NCI-H774 (cell line): Measurements from ENCODE around the gene GZMB.
"Not testable (repeated sequence)": the region's sequence is repeated elsewhere in the genome, so short reads cannot be mapped to it uniquely, and the experiment has no call there.

Experiments
- DNase-seq: peaks from one replicate; lab custom pipeline; 2025; lab: John Stamatoyannopoulos, UW

Gene GZMB

DNA sequence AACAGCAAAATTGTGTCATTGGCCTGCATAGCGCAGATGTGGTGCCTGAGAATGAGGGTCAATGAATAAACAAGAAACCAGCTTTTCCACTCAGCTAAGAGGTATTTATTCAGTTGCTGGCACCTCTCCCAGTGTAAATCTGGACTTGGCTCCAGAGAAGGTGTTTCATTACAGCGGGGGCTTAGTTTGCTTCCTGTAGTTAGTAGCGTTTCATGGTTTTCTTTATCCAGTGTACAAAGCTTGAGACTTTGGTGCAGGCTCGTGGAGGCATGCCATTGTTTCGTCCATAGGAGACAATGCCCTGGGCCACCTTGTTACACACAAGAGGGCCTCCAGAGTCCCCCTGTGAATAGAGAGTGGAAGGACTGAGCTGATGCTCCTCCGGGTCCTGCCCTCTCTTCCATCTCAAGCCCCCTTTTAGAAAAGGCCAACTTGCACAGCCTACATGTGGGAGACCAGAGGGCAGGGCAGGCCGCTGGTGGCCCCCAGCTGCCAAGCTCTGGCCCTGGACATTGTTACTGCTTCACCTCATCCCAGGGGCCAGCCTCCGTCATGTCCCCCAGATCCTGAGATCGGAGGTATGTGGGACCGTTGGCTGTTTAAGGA, 3.0 kb downstream of the GZMB start:
- peak; percentile 64 for DNase-seq

DNA sequence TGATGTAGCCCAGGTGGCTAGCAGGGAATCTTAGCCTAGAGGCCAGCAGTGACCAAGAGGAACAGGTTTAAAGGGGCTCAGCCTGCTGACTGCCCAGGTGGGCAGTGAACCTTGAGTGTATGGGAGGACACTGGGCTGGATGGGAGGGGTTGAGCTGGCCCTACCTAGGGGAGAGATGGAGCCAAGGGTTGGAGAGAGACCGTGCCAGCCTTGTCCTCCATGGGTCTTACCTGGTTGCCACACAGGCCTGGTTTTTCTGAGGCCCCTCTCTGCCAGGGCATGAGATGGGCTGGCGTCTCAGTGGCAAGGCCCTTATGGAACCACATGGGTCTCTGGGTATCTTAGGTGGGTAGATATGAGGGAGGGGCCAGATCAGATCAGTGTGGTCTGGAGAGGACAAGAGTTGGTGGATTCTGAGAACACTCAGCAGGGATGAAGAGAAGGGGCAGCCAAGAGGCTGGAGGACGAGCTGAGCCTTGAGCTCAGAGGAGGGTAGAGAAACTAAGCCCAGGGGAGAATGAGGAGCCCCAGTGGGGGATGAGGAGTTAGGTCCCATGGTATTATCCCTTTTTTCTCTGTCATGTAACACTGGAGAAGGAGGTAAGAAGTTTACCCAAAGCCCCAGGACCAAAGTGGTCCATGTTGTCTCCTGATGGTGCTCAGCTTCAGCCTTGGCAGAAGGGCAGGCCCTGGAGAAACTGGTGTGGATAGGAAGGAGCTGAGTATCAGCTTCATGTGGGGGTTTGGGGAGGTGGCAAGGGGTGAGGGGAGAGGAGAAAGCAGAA, 3.7 kb downstream of the GZMB start:
- no peak for DNase-seq

DNA sequence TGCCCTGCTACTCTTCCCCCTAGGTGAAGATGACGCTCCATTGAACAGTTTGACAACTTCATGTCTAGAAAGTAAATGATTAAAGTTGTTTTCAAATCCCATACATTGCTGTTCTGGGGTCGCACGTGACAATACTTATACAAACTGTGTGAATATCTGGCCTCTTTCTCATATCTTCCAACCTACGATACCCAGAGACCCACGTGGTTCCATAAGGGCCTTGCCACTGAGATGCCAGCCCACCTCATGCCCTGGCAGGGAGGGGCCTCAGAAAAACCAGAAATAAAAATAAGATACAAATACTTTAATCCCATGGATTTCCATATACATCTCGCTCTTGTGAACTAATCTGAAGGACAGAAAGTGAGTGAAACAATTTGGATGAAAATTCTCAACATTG, 4.5 kb downstream of the GZMB start:
- DNase-seq: no peak

DNA sequence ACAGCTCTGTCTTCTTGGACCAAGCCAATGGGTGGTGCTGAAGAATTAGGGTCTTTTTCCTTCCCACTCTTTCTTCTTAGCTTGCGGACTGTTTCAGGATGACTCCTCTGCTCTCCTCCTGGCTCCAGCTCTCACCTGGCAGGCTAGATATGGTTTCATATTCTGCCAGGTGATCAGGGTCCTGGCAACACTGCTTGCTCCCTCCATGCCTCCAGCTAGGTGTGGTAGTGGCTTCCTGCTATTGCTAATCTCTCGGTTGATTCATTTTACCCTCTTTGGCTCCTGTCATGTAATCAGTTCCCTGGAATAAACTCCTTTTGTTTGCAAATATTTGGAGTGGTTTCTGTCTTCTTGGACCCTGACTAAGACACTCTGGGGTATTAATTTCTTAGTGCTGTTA, 20.2 kb downstream of the GZMB start:
- no peak for DNase-seq

DNA sequence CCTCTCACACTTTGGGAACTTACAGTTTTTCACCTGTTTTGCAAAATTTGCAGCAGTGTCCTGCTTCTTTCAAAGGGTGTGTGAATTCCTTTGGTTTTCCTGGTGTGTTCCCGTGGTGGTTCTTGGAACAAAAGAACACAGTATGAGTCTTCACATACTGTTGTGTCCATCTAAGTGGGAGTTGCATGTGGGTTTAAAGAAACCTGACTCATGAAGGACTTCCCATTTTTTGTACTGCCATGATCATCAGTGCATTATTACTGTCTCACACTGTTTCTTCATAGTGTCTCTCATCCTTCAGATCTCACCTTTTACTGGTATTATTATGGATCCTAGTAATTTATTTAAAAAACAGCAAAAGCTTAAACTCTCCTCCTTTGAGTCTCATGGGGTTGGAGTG, 20.7 kb downstream of the GZMB start:
- DNase-seq: no peak

DNA sequence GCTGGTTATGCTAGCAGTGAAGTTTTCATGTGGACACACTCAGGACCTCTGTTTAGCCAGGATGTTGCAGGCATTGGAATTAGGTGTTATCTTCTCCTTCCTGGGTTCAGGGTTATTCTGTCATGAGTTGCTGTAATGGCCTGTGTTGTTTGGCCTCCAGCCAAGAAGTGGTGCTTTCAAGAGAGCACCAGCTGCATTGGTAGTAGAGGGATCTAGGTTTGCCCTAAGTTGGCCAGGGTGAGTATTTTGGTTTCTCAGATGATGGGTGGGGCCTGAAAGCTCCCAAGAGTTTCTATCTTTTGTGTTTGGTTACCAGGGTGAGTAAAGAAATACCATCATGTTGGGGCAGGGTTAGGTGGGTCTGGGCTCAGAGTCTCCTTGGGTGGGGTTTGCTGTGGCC, 21.8 kb downstream of the GZMB start:
- no peak for DNase-seq

DNA sequence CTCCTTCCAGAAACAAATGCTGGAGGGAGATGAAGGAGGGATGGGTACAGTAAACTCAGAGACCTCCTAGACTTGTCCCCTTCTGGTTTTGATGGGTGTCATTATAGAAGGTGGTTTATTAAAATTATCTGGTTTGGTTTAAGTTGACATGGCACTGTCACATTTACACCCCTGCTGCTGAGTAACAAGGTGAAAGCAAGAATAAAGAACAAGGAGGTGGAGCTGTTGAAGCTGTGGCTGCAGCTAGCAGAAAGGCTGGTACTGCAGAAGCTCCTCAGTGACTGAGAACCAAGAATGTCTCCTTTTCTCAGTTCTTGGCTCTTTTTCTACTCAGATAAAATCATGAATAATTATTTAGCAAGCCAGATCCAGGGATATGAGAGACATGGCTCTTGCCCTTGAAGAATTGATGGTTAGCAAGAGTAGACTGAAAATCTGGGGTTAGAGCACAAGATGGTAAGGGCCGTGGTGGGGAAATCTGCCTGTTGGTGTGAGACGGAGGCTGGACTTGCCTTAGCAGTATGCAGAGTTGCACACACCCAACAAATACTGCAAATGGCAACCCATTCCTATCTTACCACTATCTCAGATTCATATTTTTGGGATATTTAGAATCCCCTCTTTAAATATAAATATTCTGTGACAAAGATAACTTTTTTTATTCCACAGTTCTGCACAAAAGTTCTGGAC, 24.2 kb downstream of the GZMB start, which contains the start of gene GZMH:
TSS of gene GZMH (minus strand) at position 31 of the 690 bp plus-strand sequence. CDS start 72 bp downstream, outside the sequence.
- no peak for DNase-seq

DNA sequence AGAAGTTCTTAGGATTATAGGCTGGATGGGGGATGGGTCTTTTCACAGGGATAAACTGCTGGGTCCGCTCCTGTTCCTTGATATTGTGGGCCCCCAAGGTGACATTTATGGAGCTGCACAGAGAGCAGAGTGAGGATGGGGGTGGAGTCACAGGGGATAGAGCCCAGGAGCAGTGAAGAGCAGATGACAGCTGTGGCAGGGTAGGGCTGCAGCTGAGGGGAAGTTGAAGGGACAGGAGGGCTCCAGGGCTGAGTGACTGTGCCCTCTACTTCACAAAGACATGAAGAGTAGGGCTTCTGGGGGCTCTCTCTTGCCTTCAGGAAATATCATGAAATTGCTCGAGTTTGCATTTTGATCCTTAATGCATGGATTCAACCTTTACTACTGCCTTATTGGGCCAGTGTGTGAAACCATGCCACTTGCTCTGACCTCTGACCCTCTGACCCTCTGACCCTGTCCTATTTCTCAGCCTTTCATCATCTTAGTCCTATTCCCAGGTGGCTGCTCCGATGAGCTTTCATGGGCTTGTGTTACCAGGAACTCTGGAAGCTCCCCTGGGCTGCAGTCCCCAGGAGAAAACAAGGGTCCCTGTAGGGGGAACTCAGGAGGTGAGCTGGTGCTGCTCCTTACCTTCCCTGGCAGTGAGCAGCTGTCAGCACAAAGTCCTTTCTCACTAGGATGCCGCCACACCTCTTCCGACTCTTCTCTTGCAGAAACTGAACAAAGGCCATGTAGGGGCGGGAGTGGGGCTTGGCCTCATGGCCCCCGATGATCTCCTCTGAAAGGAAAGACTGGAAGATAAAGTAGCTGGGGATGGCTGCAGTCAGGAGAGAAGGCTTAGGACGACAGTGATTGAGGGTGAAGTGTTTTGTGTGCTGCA, 26.1 kb downstream of the GZMB start:
- no peak for DNase-seq

DNA sequence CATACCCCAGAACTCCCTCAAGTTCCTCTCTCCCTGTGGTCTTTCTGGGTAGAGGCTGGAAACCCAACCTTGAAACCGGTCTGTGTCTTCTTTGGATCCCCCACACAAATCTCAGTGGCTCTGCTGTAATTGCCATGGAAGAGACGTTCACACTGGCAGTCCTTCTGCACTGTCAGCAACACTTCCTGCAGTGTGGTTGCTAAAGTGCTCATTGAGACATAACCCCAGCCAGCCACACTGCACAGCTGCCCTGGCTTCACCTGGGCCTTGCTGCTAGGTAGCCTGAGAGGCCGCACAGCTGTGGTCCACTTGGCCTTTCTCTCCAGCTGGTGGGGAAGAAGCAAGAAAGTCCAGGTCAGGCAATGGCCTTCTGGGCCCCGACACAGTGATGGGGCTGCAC, 26.9 kb downstream of the GZMB start:
- DNase-seq: no peak

DNA sequence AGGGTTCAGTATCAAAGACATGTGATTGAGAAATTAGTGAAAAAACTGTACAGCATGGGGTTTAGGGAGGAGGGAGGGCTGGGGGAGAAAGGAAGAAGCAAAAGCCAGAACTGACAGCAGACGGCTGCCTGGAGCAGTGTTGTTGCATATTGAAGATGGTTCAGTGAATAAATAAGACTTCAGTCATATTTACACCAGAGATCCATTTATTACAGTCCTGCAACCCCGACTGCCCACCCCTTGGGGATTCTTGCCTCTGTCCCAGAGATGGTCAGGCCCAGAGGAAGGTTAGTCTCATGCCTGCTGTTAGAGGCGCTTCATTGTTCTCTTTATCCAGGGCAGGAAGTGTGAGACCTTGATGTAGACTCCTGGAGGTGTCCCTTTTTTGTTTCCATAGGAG, 27.7 kb downstream of the GZMB start:
- no peak for DNase-seq

DNA sequence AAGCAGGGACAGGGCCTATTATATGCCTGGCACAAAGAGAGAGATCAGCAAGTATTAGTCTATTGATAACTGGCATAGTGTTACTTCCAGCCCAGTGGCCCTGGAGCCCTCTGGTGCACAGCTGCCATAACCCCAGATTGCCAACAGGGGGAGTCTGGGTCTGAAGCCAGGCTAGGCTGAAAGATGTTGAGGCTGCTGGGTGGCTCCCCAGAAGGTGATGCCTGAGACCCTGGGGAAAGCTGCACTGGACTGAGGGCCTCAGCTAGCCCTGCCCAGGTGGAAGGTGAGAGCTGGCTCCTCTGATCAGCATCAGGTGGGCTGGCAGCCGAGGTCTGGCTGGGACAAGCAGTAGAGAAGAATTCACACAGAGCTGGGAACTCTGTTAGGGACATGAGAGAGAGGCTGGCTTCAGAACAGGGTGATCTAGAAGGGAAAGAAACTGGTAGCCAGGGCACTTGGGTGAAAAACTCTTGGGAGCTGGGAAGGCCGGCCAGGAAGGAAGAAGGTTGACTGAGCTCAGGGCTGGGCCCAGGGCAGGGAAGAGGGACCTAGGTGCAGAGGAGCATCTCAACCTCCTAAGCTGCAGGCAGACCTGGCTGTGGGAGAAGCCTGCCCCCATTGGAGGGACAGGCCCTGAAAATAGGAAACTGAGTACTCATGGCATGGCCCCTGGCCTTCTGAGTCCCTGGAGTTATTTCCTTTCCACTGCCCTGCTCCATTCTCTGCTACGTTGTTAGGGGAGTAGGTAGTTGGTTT, 28.4 kb downstream of the GZMB start:
- no peak for DNase-seq

DNA sequence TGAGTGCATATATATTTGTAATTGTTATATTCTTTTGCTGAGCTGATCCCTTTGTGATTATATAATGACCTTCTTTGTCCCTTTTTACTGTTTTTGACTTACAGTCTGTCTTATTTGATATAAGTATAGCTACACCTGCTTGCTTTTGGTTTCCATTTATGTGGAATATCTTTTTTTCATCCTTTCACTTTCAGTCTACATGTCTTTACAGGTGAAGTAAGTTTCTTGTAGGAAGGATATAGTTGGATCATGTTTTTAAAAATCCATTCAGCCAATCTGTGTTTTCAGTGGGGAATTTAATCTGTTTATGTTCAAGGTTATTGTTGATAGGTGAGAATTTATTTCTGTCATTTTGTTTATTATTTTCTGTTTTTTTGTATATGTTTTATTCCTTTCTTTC, 36.6 kb downstream of the GZMB start:
- DNase-seq: no peak

DNA sequence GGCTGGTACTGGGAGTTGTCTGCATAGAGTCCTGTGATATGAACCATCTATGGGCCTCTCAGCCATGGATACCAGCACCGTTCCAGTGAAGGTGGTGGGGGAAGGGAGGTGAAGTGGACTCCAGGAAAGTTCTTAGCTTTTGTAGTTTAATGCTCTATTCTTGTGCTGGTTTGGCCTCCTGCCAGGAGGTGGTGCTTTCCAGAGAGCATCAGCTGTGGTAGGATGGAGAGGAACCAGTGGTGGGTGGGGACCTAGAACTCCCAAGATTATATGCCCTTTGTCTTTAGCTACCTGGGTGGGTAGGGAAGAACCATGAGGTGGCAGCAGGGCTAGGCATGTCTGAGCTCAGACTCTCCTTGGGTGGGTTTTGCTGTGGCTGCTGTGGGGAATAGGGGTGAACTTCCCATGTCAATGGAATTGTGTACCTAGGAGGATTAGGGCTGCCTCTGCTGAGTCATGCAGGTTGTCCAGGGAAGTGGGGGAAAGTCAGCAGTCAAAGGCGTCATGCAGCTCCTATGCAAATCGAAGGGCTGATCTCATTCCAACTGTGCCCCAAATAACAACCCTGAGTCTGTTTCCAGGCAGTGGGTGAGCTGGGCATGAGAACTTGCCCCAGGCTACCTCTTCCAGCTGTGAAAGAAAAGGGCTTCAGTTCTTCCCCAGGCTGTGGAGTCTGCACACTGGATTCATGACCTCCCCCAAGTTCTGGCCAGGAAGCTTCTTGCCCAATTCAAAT, 38.7 kb downstream of the GZMB start:
- DNase-seq: no peak

DNA sequence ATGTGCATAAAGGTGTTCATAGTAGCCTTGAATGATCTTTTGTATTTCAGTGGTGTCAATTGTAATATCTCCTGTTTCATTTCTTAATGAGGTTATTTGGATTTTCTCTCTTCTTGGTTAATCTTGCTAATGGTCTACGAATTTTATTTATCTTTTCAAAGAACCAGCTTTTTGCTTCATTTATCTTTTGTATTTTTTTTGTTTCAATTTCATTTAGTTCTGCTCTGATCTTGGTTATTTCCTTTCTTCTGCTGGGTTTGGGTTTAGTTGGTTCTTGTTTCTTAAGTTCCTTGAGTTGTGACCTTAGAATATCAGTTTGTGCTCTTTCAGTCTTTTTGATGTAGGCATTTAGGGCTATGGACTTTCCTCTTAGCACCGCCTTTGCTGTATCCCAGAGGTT, 43.0 kb downstream of the GZMB start:
- DNase-seq: not testable (repeated sequence)

DNA sequence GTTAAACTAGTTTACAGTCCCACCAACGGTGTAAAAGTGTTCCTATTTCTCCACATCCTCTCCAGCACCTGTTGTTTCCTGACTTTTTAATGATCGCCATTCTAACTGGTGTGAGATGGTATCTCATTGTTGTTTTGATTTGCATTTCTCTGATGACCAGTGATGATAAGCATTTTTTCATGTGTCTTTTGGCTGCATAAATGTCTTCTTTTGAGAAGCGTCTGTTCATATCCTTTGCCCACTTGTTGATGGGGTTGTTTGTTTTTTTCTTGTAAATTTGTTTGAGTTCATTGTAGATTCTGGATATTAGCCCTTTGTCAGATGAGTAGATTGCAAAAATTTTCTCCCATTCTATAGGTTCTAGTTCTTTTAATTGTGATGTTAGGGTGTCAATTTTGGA, 49.6 kb downstream of the GZMB start:
- DNase-seq: not testable (repeated sequence)
